GM12891 (cell line): ENCODE measurements around the gene CNGA3.

Experiments
- DNase-seq: peaks from one replicate; pipeline ENCODE4 v3.0.0; 2011; ENCODE audit warnings: low spot score; ENCODE audit not compliant: insufficient read length
- FAIRE-seq: peaks from 2 replicates; lab custom pipeline; 2011; peaks lifted over from hg19 to GRCh38; lab: Jason Lieb, UNC
- PAX5 ChIP-seq: IDR thresholded peaks from 2 replicates; pipeline ENCODE4 v1.6.1; 2011; ENCODE audit warnings: low read length, moderate library complexity, mild to moderate bottlenecking; ENCODE audit not compliant: insufficient read depth, severe bottlenecking
- POLR2A ChIP-seq: IDR thresholded peaks from 2 replicates; pipeline ENCODE4 v1.6.1; 2011; ENCODE audit warnings: low read depth, low read length, control low read depth
- POLR2AphosphoS5 ChIP-seq: IDR thresholded peaks from 2 replicates; pipeline ENCODE4 v1.6.1; 2011; ENCODE audit warnings: low read depth, low read length, control low read depth
- POU2F2 ChIP-seq: IDR thresholded peaks from 2 replicates; pipeline ENCODE4 v1.6.1; 2011; ENCODE audit warnings: low read depth, mild to moderate bottlenecking, control low read depth, low read length, moderate library complexity
- SPI1 ChIP-seq: IDR thresholded peaks from 2 replicates; pipeline ENCODE4 v1.6.1; 2011; ENCODE audit warnings: low read depth, low read length, control low read depth
- TAF1 ChIP-seq: IDR thresholded peaks from 2 replicates; pipeline ENCODE4 v1.6.1; 2011; ENCODE audit warnings: low read depth, low read length, control low read depth

CNGA3 gene

GRCh38 chr2:98327776-98328175 is 18.5 kb upstream of the CNGA3 start:
- TF ChIP-seq SPI1 (no peak), PAX5 (no peak), TAF1 (no peak), POLR2AphosphoS5 (no peak), POU2F2 (no peak), POLR2A (no peak)
- FAIRE-seq (no peak), DNase-seq (no peak)

GRCh38 chr2:98329549-98329948 is 16.7 kb upstream of the CNGA3 start:
- TF ChIP-seq POU2F2 (no peak), POLR2A (no peak), PAX5 (no peak), TAF1 (no peak), POLR2AphosphoS5 (no peak), SPI1 (no peak)
- DNase-seq (no peak), FAIRE-seq (no peak)

- TF ChIP-seq PAX5 = no peak
- no peak for TF ChIP-seq TAF1
- TF ChIP-seq POU2F2 = no peak
- TF ChIP-seq POLR2AphosphoS5 = no peak
- no peak for TF ChIP-seq SPI1
- no peak for TF ChIP-seq POLR2A
- no peak for DNase-seq
- FAIRE-seq = no peak
Observed at GRCh38 chr2:98332989-98333388, 13.3 kb upstream of the CNGA3 start.

GRCh38 chr2:98333922-98334321 is 12.3 kb upstream of the CNGA3 start:
- no peak for DNase-seq
- no peak for FAIRE-seq

GRCh38 chr2:98334439-98335078 is 11.7 kb upstream of the CNGA3 start:
- FAIRE-seq = no peak
- DNase-seq = no peak
- no peak for TF ChIP-seq POLR2AphosphoS5
- TF ChIP-seq SPI1 = no peak
- TF ChIP-seq POU2F2 = no peak

More at GRCh38 chr2:98333922-98334321, 12.3 kb upstream of the CNGA3 start:
- TF ChIP-seq TAF1 (no peak), SPI1 (no peak), POU2F2 (no peak), POLR2A (no peak), POLR2AphosphoS5 (no peak), PAX5 (no peak)

- FAIRE-seq (no peak), DNase-seq (no peak)
- no peak for TF ChIP-seq POLR2AphosphoS5
- no peak for TF ChIP-seq POU2F2
- TF ChIP-seq POLR2A = no peak
- TF ChIP-seq SPI1 = no peak
- TF ChIP-seq TAF1 = no peak
- TF ChIP-seq PAX5 = no peak
Observed at GRCh38 chr2:98335271-98335670, 11.0 kb upstream of the CNGA3 start.

- FAIRE-seq (no peak), DNase-seq (no peak)
- no peak for TF ChIP-seq SPI1
- TF ChIP-seq POLR2AphosphoS5 = no peak
- TF ChIP-seq POU2F2 = no peak
- no peak for TF ChIP-seq POLR2A
- no peak for TF ChIP-seq TAF1
- TF ChIP-seq PAX5 = no peak
Observed at GRCh38 chr2:98341241-98341640, 5.0 kb upstream of the CNGA3 start.

GRCh38 chr2:98343285-98343684 is 3.0 kb upstream of the CNGA3 start:
- no peak for FAIRE-seq

GRCh38 chr2:98347298-98348065 is 1.2 kb downstream of the CNGA3 start:
- no peak for DNase-seq
- TF ChIP-seq POLR2A (no peak), POLR2AphosphoS5 (no peak), PAX5 (no peak), POU2F2 (no peak)
- no peak for FAIRE-seq

More at GRCh38 chr2:98343285-98343684, 3.0 kb upstream of the CNGA3 start:
- TF ChIP-seq TAF1 (no peak), POLR2A (no peak), PAX5 (no peak), POLR2AphosphoS5 (no peak), POU2F2 (no peak), SPI1 (no peak)
- DNase-seq = no peak
